ENCODE data around the gene PFDN1. TPM values are rescaled to one million over a fixed set of nuclear protein-coding genes. Genes with fewer than 3 reads are reported as not detected.

PFDN1 gene
- total and polyA plus RNA-seq, 7 donors, result 35.9 to 115 (median 55.0) TPM

GRCh38 chr5:140286424-140286823 lies 16.5 kb downstream of the PFDN1 start:
- no peak for ATAC-seq
- no peaks in the 10 kb centered on the region for H3K9me3 ChIP-seq
- no peaks in the 10 kb centered on the region for H3K36me3 ChIP-seq (ENCODE audit: insufficient read depth in 1 of 2, low read depth in 1 of 2)
- H3K4me1 ChIP-seq, result peaks cover 58% of the 10 kb centered on the region
- intact Hi-C loops (cut with DNase I), result no loop called here
- H3K27ac ChIP-seq, result no peak overlapping the region
- no peaks in the 10 kb centered on the region for H3K27me3 ChIP-seq (ENCODE audit: insufficient read depth in 3 of 3, low read length in 2 of 3)
- H3K4me3 ChIP-seq, result no peak overlapping the region
- no peak for TF ChIP-seq CTCF (IDR thresholded peaks at IDR 0.05)
- no peak for DNase-seq
- 84 to 96% (median 89%) methylated on average over 5 of the region's 5 CpGs for WGBS, 3 donors

- Histone ChIP-seq H3K27me3 (ENCODE audit: insufficient read depth in 3 of 3, low read length in 2 of 3) (no peaks in the 10 kb centered on the region), H3K27ac (peak overlapping the region; percentile 8), H3K9me3 (no peaks in the 10 kb centered on the region), H3K4me3 (no peak overlapping the region), H3K4me1 (peaks cover 47% of the 10 kb centered on the region), H3K36me3 (ENCODE audit: insufficient read depth in 1 of 2, low read depth in 1 of 2) (peaks cover 0 to 4% of the 10 kb centered on the region in 2 donors)
- intact Hi-C loops (cut with DNase I), result no loop called here
- ATAC-seq, result peak in 2 of 4 donors; percentile 23 to 42
- no peak for DNase-seq
- no peak for TF ChIP-seq CTCF (IDR thresholded peaks at IDR 0.05)
- WGBS, 3 donors, result 22 to 33% (median 28%) methylated on average over 3 of the region's 3 CpGs
Observed at GRCh38 chr5:140284013-140284412, 18.9 kb downstream of the PFDN1 start.

- ATAC-seq (no peak), DNase-seq (no peak)
- Histone ChIP-seq H3K27ac (no peak overlapping the region), H3K9me3 (no peaks in the 10 kb centered on the region), H3K4me1 (peaks cover 32% of the 10 kb centered on the region), H3K36me3 (ENCODE audit: insufficient read depth in 1 of 2, low read depth in 1 of 2) (peaks cover 0 to 4% of the 10 kb centered on the region in 2 donors), H3K4me3 (no peak overlapping the region), H3K27me3 (ENCODE audit: insufficient read depth in 3 of 3, low read length in 2 of 3) (no peaks in the 10 kb centered on the region)
- intact Hi-C loops (cut with DNase I), result no loop called here
- 93 to 100% (median 100%) methylated on average over 2 of the region's 2 CpGs for WGBS, 3 donors
- TF ChIP-seq CTCF (IDR thresholded peaks at IDR 0.05), result no peak
Observed at GRCh38 chr5:140282266-140282665, 20.6 kb downstream of the PFDN1 start.

- ATAC-seq (no peak), DNase-seq (no peak)
- Histone ChIP-seq H3K4me1 (peaks cover 16% of the 10 kb centered on the region), H3K27me3 (ENCODE audit: insufficient read depth in 3 of 3, low read length in 2 of 3) (no peaks in the 10 kb centered on the region), H3K27ac (no peak overlapping the region), H3K36me3 (ENCODE audit: insufficient read depth in 1 of 2, low read depth in 1 of 2) (peaks cover 0 to 2% of the 10 kb centered on the region in 2 donors), H3K4me3 (no peak overlapping the region), H3K9me3 (no peaks in the 10 kb centered on the region)
- intact Hi-C loops (cut with DNase I), result no loop called here
- TF ChIP-seq CTCF (IDR thresholded peaks at IDR 0.05), result no peak
Observed at GRCh38 chr5:140275837-140276236, 27.1 kb downstream of the PFDN1 start.

GRCh38 chr5:140273401-140273877 lies 29.5 kb downstream of the PFDN1 start:
- Histone ChIP-seq H3K4me1 (peaks cover 10% of the 10 kb centered on the region), H3K27ac (peak overlapping the region; percentile 1), H3K4me3 (no peak overlapping the region), H3K27me3 (ENCODE audit: insufficient read depth in 3 of 3, low read length in 2 of 3) (no peaks in the 10 kb centered on the region), H3K9me3 (no peaks in the 10 kb centered on the region), H3K36me3 (ENCODE audit: insufficient read depth in 1 of 2, low read depth in 1 of 2) (no peaks in the 10 kb centered on the region)
- peak; percentile 36 to 75 (median 74) for ATAC-seq
- TF ChIP-seq CTCF (IDR thresholded peaks at IDR 0.05), result no peak
- intact Hi-C loops (cut with DNase I), result no loop called here
- DNase-seq, result no peak
- WGBS, 3 donors, result 45 to 73% (median 48%) methylated on average over 6 of the region's 6 CpGs
